Left ventricle myocardium inferior (tissue), 1 donor: ENCODE measurements around the gene GPRC5D. TPM values are rescaled to one million over a fixed set of nuclear protein-coding genes. Genes with fewer than 3 reads are reported as not detected.

Source experiments
- DNase-seq: peaks from one replicate; pipeline ENCODE4 v3.0.0-alpha.2; 2020
- H3K27ac ChIP-seq: fragments of 200-600 bp; replicated peaks from 2 replicates; pipeline ENCODE4 v1.8.0; 2021
- H3K27me3 ChIP-seq: fragments of 200-600 bp; 2 replicates; pipeline ENCODE4 v1.8.0; 2021; ENCODE audit warnings: low read depth
- H3K36me3 ChIP-seq: fragments of 200-600 bp; 2 replicates; pipeline ENCODE4 v1.8.0; 2021
- H3K4me1 ChIP-seq: fragments of 200-600 bp; 2 replicates; pipeline ENCODE4 v1.8.0; 2021
- H3K4me3 ChIP-seq: fragments of 200-600 bp; 2 replicates; pipeline ENCODE4 v1.8.0; 2021; ENCODE audit warnings: mild to moderate bottlenecking, moderate library complexity
- H3K9me3 ChIP-seq: fragments of 200-600 bp; replicated peaks from 2 replicates; pipeline ENCODE4 v1.8.0; 2021
- intact Hi-C: fragments of 100-400 bp; cut with micrococcal nuclease; formaldehyde crosslinking; loops from one replicate; pipeline ENCODE4 v1.11.0; 2022
- total RNA-seq: library from RNA; stranded (reverse); fragmentation: NEBNext Ultra II Directional; extraction: Animal tissue kit (Norgen Biotek cat#: 25700); gene quantifications from one replicate; pipeline ENCODE4 v1.2.1, GENCODE V29; 2021
- TF ChIP-seq, protein P1 (sequence below): fragments of 200-600 bp; IDR thresholded peaks from 2 replicates; pipeline ENCODE4 v1.8.0; 2021; ENCODE audit warnings: antibody characterized with exemption, mild to moderate bottlenecking, borderline replicate concordance
- donor health status: DM: no; HTN: yes; CAD: no; lungs with severe emphysema.

Gene GPRC5D
- total RNA-seq, 1 donor from 2014 or later = not detected

GRCh38 chr12:12999271-12999958 lies 47.4 kb upstream of the GPRC5D start:
- TF ChIP-seq, protein P1, sequence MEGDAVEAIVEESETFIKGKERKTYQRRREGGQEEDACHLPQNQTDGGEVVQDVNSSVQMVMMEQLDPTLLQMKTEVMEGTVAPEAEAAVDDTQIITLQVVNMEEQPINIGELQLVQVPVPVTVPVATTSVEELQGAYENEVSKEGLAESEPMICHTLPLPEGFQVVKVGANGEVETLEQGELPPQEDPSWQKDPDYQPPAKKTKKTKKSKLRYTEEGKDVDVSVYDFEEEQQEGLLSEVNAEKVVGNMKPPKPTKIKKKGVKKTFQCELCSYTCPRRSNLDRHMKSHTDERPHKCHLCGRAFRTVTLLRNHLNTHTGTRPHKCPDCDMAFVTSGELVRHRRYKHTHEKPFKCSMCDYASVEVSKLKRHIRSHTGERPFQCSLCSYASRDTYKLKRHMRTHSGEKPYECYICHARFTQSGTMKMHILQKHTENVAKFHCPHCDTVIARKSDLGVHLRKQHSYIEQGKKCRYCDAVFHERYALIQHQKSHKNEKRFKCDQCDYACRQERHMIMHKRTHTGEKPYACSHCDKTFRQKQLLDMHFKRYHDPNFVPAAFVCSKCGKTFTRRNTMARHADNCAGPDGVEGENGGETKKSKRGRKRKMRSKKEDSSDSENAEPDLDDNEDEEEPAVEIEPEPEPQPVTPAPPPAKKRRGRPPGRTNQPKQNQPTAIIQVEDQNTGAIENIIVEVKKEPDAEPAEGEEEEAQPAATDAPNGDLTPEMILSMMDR = no peak
- no peak for DNase-seq
- Histone ChIP-seq H3K4me1 (peaks cover 58% of the 10 kb centered on the region), H3K4me3 (peak overlapping the region; percentile 86), H3K27ac (peak overlapping the region; percentile 92), H3K36me3 (no peaks in the 10 kb centered on the region), H3K9me3 (no peaks in the 10 kb centered on the region), H3K27me3 (no peaks in the 10 kb centered on the region)
- intact Hi-C loops = no loop called here

DNA sequence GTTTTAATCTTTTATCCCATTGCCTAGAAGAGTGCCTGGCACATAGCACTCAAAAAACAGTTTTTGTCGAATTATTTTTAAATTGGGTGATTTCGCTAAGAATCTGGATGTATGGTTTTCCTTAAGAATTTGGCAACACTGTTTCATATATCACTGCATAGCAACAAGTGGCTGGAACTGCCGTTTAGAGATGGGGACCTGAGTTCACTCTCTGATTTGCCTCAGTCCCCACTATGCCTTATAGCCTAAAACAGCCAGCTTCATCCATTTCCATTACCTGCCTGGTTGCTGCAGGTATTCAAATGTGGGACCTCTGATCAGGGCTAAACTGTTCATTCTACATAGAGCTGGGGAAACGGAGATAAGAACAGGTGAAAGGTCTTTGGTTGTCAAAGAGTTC lies 46.3 kb upstream of the GPRC5D start:
- H3K36me3 ChIP-seq = no peaks in the 10 kb centered on the region
- peak overlapping the region; percentile 86 for H3K4me3 ChIP-seq
- intact Hi-C loops = no loop called here
- H3K27ac ChIP-seq = no peak overlapping the region
- H3K27me3 ChIP-seq = no peaks in the 10 kb centered on the region
- TF ChIP-seq, protein P1 = no peak
- DNase-seq = no peak
- no peaks in the 10 kb centered on the region for H3K9me3 ChIP-seq
- peaks cover 70% of the 10 kb centered on the region for H3K4me1 ChIP-seq

DNA sequence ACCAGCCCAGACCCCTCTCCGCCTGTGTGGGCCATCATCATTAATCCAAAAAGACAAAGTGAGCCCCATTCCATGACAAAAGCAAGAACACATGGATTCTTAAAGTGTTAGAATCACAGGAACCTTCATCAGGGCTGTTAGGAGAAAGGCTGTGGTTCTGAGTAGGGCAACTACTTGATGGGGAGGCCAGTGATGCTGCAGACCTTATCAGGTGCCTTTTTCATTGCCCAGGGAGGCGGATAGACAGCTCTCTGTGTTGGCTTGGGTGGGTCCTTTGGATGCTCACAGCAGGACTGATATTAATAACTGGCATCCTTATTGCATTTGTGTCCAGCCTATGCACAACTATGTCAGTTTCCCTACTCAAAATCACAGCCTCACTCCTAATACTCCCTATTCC lies 45.8 kb upstream of the GPRC5D start:
- Histone ChIP-seq H3K4me1 (peaks cover 74% of the 10 kb centered on the region), H3K27ac (no peak overlapping the region), H3K4me3 (no peak overlapping the region), H3K36me3 (no peaks in the 10 kb centered on the region), H3K9me3 (no peaks in the 10 kb centered on the region), H3K27me3 (no peaks in the 10 kb centered on the region)
- TF ChIP-seq, protein P1 = no peak
- intact Hi-C loops = no loop called here
- DNase-seq = no peak

DNA sequence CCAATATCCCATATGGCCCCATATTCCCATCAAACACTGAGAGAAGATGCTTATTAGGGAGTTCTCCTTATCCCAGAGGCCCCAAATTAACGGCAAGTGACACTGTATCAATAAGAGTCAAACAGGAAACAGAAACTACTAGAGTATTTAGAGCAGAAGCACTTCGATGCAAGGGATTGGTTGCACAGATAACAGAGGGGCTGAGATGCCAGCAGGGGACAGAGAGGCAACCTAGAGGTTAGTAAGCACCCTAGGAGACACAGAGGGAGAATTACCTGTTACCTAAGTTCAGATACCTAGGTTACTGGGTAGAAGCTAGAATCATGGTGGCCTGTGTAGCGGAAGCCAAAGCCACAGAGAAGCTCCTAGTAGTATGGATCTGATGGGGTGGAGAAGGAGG lies 45.2 kb upstream of the GPRC5D start:
- H3K36me3 ChIP-seq = no peaks in the 10 kb centered on the region
- H3K4me1 ChIP-seq = peaks cover 77% of the 10 kb centered on the region
- no peak overlapping the region for H3K27ac ChIP-seq
- no peak overlapping the region for H3K4me3 ChIP-seq
- no peak for DNase-seq
- TF ChIP-seq, protein P1 = no peak
- H3K9me3 ChIP-seq = no peaks in the 10 kb centered on the region
- intact Hi-C loops = no loop called here
- no peaks in the 10 kb centered on the region for H3K27me3 ChIP-seq

DNA sequence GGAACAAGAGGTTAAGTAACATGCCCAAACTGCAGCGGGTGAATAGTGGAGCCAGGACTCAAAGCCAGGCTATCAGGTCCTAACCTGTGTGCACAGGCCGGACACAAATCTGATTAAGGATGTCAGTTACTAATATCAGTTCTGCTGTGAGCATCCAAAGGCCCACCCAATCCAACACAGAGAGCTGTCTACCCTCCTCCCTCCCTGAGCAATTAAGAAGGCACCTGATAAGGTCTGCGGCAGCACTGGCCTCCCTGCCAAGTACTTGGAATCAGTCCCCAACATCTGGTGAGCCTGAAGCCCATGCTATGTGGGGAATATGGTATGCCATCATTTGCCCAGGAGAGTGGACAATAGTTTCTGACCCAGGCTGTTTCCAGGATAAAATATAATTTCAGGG lies 44.2 kb upstream of the GPRC5D start:
- no peak for DNase-seq
- no peak overlapping the region for H3K27ac ChIP-seq
- no peaks in the 10 kb centered on the region for H3K9me3 ChIP-seq
- H3K36me3 ChIP-seq = no peaks in the 10 kb centered on the region
- intact Hi-C loops = no loop called here
- no peak overlapping the region for H3K4me3 ChIP-seq
- H3K27me3 ChIP-seq = no peaks in the 10 kb centered on the region
- TF ChIP-seq, protein P1 = no peak
- H3K4me1 ChIP-seq = peaks cover 73% of the 10 kb centered on the region
